ENCODE data around the gene MAST4. TPM values are rescaled to one million over a fixed set of nuclear protein-coding genes. Genes with fewer than 3 reads are reported as not detected.
A peak's percentile ranks its signal among the peaks of the same experiment; 100 is the strongest.

MAST4 gene
- total and polyA plus RNA-seq, 2 of the 13 experiments (the other 11 are each of a cell fraction or from before 2014, with no cell fraction given) = 3.4 to 3.7 TPM

- TF ChIP-seq DDIT3 (CRISPR knock-in tag; IDR thresholded peaks at IDR 0.05) = no peak
- 0 out of 2 replicates have a peak, but pooled peaks have one; percentile 41 for TF ChIP-seq CBFB (CRISPR knock-in tag; IDR thresholded peaks at IDR 0.05)
- 0 out of 2 replicates have a peak, but pooled peaks have one; percentile 21 for TF ChIP-seq NCOA2 (CRISPR knock-in tag; IDR thresholded peaks at IDR 0.05)
- TF ChIP-seq ZEB1 (IDR thresholded peaks at IDR 0.05; ENCODE audit: insufficient replicate concordance, low read depth) = peak; percentile 40
- TF ChIP-seq ESRRA (CRISPR knock-in tag; IDR thresholded peaks at IDR 0.05; ENCODE audit: low read depth) = peak; percentile 64; the same call in 1 of the 2 replicates
- peak; percentile 42; the same call in 1 of the 2 replicates for TF ChIP-seq BCL6 (CRISPR knock-in tag; IDR thresholded peaks at IDR 0.05)
- no peak for TF ChIP-seq KLF9 (CRISPR knock-in tag; IDR thresholded peaks at IDR 0.05; ENCODE audit: low read depth)
- TF ChIP-seq TEAD3 (CRISPR knock-in tag; optimal IDR thresholded peaks at IDR 0.05; ENCODE audit: borderline replicate concordance) = peak; percentile 97
- peak; percentile 40; the same call in 1 of the 2 replicates for TF ChIP-seq HMG20A (CRISPR knock-in tag; IDR thresholded peaks at IDR 0.05; ENCODE audit: borderline replicate concordance)
- TF ChIP-seq ZBTB37 (CRISPR knock-in tag; IDR thresholded peaks at IDR 0.05) = 0 out of 2 replicates have a peak, but pooled peaks have one; percentile 58
- peak; percentile 87 for TF ChIP-seq FOXA3 (CRISPR knock-in tag; IDR thresholded peaks at IDR 0.05)
Measured at GRCh38 chr5:66741394-66741793, 145.2 kb downstream of the MAST4 start (continued).

GRCh38 chr5:66742083-66742895, 146.1 kb downstream of the MAST4 start:
- H3K36me3 ChIP-seq (replicated peaks in 1 of 2; ENCODE audit: control insufficient read depth in 1 of 2, insufficient read depth in 2 of 2, low read length in 2 of 2) = no peaks in the 10 kb centered on the region
- in situ Hi-C loops (cut with HindIII; ENCODE audit: extremely low pct_ligation_motif_present, low pct_unique_long_range_greater_than_20kb) (no loop called here), intact Hi-C loops (cut with micrococcal nuclease; ENCODE audit: unreplicated experiment) (no loop called here)
- H3K27me3 ChIP-seq (ENCODE audit: control insufficient read depth in 1 of 2, insufficient read depth in 2 of 2, low read length in 2 of 2) = peaks cover 0 to 8% of the 10 kb centered on the region in 2 experiments; a peak in 4 of 5 replicates
- H3K4me3 ChIP-seq (replicated peaks in 1 of 3; ENCODE audit: insufficient read depth in 1 of 3, low read depth in 2 of 3, low read length in 3 of 3) = 0 out of 6 replicates have a peak overlapping the region, but pooled peaks of 1 of the 3 experiments have one; percentile 14
- peaks cover 14% of the 10 kb centered on the region for H3K4me1 ChIP-seq (ENCODE audit: insufficient read depth, low read length)
- H3K79me2 ChIP-seq (ENCODE audit: insufficient read depth, low read length) = no peaks in the 10 kb centered on the region
- FAIRE-seq (peak; percentile 26), DNase-seq (ENCODE audit: low spot score) (peak; percentile 33), ATAC-seq (peak; percentile 88)
- no peaks in the 10 kb centered on the region for H3K9me3 ChIP-seq (ENCODE audit: low read length)
- no peak overlapping the region for H3K9ac ChIP-seq (ENCODE audit: insufficient read depth, low read depth, low read length)
- no peak for TF ChIP-seq CBX2 (IDR thresholded peaks at IDR 0.05; ENCODE audit: low read depth, low read length)
- no peak for TF ChIP-seq CBX2 (CRISPR knock-in tag; IDR thresholded peaks at IDR 0.05; ENCODE audit: low read depth)
- peak; percentile 37 for TF ChIP-seq STAG1 (CRISPR knock-in tag; IDR thresholded peaks at IDR 0.05)
- peak; percentile 48 for TF ChIP-seq CTCF (CRISPR knock-in tag; IDR thresholded peaks at IDR 0.05)
- peak overlapping the region; percentile 58 for H3K4me2 ChIP-seq (ENCODE audit: low read depth, low read length)
- POLR2A ChIA-PET = no interaction called here
- H4K20me1 ChIP-seq (ENCODE audit: insufficient read depth, low read length) = no peaks in the 10 kb centered on the region
- BruUV-seq (replicated peaks) = no TSS peak
- no peak overlapping the region for H3K27ac ChIP-seq (ENCODE audit: extremely low read length, insufficient read depth, low read length)
- H2AFZ ChIP-seq (ENCODE audit: low read length) = no peak overlapping the region
- CTCF ChIA-PET (ENCODE audit: low intra/inter-chr PET ratio, low total read pairs) = no interaction called here
- WGBS (ENCODE audit: low lambda C conversion rate) = 22% methylated on average over 15 of the region's 15 CpGs

Measured in HepG2 (cell line).